K562 (cell line): ENCODE data around the gene SLX9. TPM values are rescaled to one million over a fixed set of nuclear protein-coding genes. Genes with fewer than 3 reads are reported as not detected.

Experiments
- ADNP ChIP-seq: fragments of 200-800 bp; sonication (Bioruptor generic); IDR thresholded peaks from 2 replicates; pipeline ENCODE4 v1.6.1; 2016; ENCODE audit warnings: missing genetic modification characterization, missing compliant biosample characterization
- BRCA1 ChIP-seq, 2 experiments: fragments of 450-650 bp in 1 of 2; sonication (generic) in 1 of 2; formaldehyde crosslinking in 1 of 2; IDR thresholded peaks; 2 replicates each; pipeline versions ENCODE4 v1.5.0 to v1.6.1; 2017 to 2020; ENCODE audit warnings: mild to moderate bottlenecking in 1 of 2, missing genetic modification reagents in 1 of 2
- KLF6 ChIP-seq: fragments of 250-450 bp; sonication (Bioruptor Pico); IDR thresholded peaks from 2 replicates; pipeline ENCODE4 v1.4.0; 2020; ENCODE audit warnings: mild to moderate bottlenecking, moderate library complexity, borderline replicate concordance
- SOX6 ChIP-seq: fragments of 450-650 bp; IDR thresholded peaks from 2 replicates; pipeline ENCODE4 v1.6.1; 2014; ENCODE audit warnings: mild to moderate bottlenecking
- SPI1 ChIP-seq: IDR thresholded peaks from 2 replicates; pipeline ENCODE4 v1.6.1; 2011; ENCODE audit warnings: low read depth, low read length, control low read depth, borderline replicate concordance
- U2AF1 ChIP-seq: fragments of 200-400 bp; formaldehyde crosslinking; optimal IDR thresholded peaks from 2 replicates; pipeline ENCODE3; 2017; ENCODE audit warnings: mild to moderate bottlenecking, low read depth, low read length, moderate library complexity
- ZFP36 ChIP-seq: fragments of 150-350 bp; IDR thresholded peaks from 2 replicates; pipeline ENCODE4 v1.6.1; 2018; ENCODE audit warnings: low read length, low read depth; ENCODE audit not compliant: partially characterized antibody
- ZNF384 ChIP-seq: IDR thresholded peaks from 2 replicates; pipeline ENCODE4 v1.6.1; 2012; ENCODE audit warnings: low read depth, low read length, improper control_type of control experiment
- ZNF584 ChIP-seq: fragments of 200-800 bp; sonication (Bioruptor generic); IDR thresholded peaks from 2 replicates; pipeline ENCODE4 v1.6.1; 2016; ENCODE audit warnings: low read depth, mild to moderate bottlenecking, missing genetic modification characterization, missing compliant biosample characterization
- polyA plus RNA-seq, 8 experiments: library from polyadenylated mRNA; depleted of rRNA in 4 of 8; stranded (reverse) in 5 of 8; unstranded in 3 of 8; fragments of >200 nt; fragmentation: Nextera tagmentation in 2 of 8; fragmentation: Illumina TruSeq in 1 of 8; extraction: Ambion mirVana in 2 of 8; extraction: Trizol in 1 of 8; gene quantifications; 2 replicates each; pipeline versions ENCODE4 v1.2.1 to v1.2.3, GENCODE V29; 2011 to 2014; ENCODE audit warnings: inconsistent platforms in 1 of 8, missing spikeins in 1 of 8
- total RNA-seq, 7 experiments: library from RNA; depleted of rRNA in 6 of 7; stranded (reverse); fragments of >200 nt in 6 of 7; fragmentation: Illumina TruSeq in 2 of 7; extraction: Trizol in 2 of 7; gene quantifications; 2 replicates each; pipeline versions ENCODE4 v1.2.1 to v1.2.3, GENCODE V29; 2011 to 2021; ENCODE audit warnings: low replicate concordance in 1 of 7
- TF ChIP-seq, protein P1 (sequence below), 3 experiments: fragments of 200-800 bp in 1 of 3; fragments of 250-450 bp in 1 of 3; fragments of 450-650 bp in 1 of 3; sonication (Bioruptor Pico) in 1 of 3; sonication (Bioruptor generic) in 1 of 3; formaldehyde crosslinking in 1 of 3; IDR thresholded peaks; 2 replicates each; pipeline versions ENCODE4 v1.6.1 to v1.8.0; 2016 to 2022; ENCODE audit warnings: mild to moderate bottlenecking in 2 of 3, missing genetic modification characterization in 2 of 3, missing compliant biosample characterization in 1 of 3, moderate library complexity in 1 of 3
- TF ChIP-seq, protein P2 (sequence below): sonication (generic); formaldehyde crosslinking; IDR thresholded peaks from 2 replicates; pipeline ENCODE4 v1.8.0; 2023; ENCODE audit warnings: mild to moderate bottlenecking, missing genetic modification reagents
- TF ChIP-seq, protein P3 (sequence below): fragments of 200-800 bp; sonication (Bioruptor generic); IDR thresholded peaks from 2 replicates; pipeline ENCODE4 v1.6.1; 2017; ENCODE audit warnings: missing genetic modification characterization, missing compliant biosample characterization
- TF ChIP-seq, protein P4 (sequence below): fragments of 450-650 bp; IDR thresholded peaks from one replicate; pipeline ENCODE4 v1.6.1; 2018; ENCODE audit warnings: mild to moderate bottlenecking, moderate library complexity; ENCODE audit not compliant: partially characterized antibody

Gene SLX9
- total and polyA plus RNA-seq, 9 of the 15 experiments (the other 6 are each of a cell fraction or from before 2014, with no cell fraction given) = 1.2 to 75.5 (median 16.5) TPM

DNA sequence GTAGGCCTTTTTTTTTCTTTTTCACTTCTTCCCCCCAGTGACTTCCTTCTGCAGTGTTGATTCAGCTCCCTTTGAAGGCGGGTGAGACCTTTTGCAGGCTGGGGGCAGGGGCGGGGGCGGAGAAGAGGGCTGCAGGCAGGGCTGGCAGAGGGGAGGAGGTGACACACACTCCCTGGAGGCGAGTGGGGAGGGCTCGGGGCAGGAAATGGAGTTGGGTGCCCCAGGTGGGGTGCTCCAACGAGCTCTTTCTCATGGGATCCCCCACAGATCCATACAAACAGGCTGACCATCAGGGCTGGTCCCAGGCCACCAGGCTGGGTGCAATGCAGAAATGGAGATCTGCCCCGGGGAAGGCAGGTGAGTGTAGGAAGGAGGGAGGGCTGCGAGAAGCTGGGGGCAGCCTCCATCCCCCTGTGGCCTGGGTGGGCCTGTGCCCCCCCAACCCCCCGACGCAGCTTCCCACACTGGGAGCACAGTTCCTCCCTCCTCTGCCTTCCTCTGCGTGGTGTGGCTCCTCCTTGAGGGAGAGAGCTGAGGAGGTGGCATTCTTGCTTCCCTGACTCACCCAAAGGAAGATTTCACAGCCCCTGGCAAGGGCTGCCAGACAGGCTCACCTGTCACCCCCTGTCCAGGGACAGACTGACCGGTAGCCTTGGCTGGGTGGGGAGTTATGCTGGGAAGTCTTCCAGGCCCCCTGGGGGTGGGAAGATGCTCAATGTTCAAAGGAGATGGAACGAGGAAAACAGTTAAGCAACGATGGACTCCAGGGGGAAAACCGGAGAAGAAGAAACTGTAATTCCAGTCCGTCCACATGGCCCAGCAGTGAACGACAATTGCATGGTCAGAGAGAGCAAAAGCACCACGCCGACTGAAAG, 12.0 kb upstream of the SLX9 start (continued):
- TF ChIP-seq, protein P1, sequence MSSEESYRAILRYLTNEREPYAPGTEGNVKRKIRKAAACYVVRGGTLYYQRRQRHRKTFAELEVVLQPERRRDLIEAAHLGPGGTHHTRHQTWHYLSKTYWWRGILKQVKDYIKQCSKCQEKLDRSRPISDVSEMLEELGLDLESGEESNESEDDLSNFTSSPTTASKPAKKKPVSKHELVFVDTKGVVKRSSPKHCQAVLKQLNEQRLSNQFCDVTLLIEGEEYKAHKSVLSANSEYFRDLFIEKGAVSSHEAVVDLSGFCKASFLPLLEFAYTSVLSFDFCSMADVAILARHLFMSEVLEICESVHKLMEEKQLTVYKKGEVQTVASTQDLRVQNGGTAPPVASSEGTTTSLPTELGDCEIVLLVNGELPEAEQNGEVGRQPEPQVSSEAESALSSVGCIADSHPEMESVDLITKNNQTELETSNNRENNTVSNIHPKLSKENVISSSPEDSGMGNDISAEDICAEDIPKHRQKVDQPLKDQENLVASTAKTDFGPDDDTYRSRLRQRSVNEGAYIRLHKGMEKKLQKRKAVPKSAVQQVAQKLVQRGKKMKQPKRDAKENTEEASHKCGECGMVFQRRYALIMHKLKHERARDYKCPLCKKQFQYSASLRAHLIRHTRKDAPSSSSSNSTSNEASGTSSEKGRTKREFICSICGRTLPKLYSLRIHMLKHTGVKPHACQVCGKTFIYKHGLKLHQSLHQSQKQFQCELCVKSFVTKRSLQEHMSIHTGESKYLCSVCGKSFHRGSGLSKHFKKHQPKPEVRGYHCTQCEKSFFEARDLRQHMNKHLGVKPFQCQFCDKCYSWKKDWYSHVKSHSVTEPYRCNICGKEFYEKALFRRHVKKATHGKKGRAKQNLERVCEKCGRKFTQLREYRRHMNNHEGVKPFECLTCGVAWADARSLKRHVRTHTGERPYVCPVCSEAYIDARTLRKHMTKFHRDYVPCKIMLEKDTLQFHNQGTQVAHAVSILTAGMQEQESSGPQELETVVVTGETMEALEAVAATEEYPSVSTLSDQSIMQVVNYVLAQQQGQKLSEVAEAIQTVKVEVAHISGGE (CRISPR knock-in tag; IDR thresholded peaks at IDR 0.05) = no peak
- TF ChIP-seq ZNF384 (peak; percentile 80), ADNP (tag) (no peak), BRCA1 (IDR thresholded peaks at IDR 0.05) (no peak), BRCA1 (CRISPR knock-in tag; IDR thresholded peaks at IDR 0.05) (0 out of 2 replicates have a peak, but pooled peaks have one; percentile 45), SOX6 (no peak), KLF6 (CRISPR knock-in tag) (no peak), SPI1 (0 out of 2 replicates have a peak, but pooled peaks have one; percentile 32), ZNF584 (no peak), U2AF1 (no peak), ZFP36 (no peak)
- TF ChIP-seq, protein P2, sequence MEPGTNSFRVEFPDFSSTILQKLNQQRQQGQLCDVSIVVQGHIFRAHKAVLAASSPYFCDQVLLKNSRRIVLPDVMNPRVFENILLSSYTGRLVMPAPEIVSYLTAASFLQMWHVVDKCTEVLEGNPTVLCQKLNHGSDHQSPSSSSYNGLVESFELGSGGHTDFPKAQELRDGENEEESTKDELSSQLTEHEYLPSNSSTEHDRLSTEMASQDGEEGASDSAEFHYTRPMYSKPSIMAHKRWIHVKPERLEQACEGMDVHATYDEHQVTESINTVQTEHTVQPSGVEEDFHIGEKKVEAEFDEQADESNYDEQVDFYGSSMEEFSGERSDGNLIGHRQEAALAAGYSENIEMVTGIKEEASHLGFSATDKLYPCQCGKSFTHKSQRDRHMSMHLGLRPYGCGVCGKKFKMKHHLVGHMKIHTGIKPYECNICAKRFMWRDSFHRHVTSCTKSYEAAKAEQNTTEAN (CRISPR knock-in tag) = no peak
- TF ChIP-seq, protein P3, sequence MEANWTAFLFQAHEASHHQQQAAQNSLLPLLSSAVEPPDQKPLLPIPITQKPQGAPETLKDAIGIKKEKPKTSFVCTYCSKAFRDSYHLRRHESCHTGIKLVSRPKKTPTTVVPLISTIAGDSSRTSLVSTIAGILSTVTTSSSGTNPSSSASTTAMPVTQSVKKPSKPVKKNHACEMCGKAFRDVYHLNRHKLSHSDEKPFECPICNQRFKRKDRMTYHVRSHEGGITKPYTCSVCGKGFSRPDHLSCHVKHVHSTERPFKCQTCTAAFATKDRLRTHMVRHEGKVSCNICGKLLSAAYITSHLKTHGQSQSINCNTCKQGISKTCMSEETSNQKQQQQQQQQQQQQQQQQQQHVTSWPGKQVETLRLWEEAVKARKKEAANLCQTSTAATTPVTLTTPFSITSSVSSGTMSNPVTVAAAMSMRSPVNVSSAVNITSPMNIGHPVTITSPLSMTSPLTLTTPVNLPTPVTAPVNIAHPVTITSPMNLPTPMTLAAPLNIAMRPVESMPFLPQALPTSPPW (CRISPR knock-in tag) = peak; percentile 49; the same call in 1 of the 2 replicates
- TF ChIP-seq, protein P4, sequence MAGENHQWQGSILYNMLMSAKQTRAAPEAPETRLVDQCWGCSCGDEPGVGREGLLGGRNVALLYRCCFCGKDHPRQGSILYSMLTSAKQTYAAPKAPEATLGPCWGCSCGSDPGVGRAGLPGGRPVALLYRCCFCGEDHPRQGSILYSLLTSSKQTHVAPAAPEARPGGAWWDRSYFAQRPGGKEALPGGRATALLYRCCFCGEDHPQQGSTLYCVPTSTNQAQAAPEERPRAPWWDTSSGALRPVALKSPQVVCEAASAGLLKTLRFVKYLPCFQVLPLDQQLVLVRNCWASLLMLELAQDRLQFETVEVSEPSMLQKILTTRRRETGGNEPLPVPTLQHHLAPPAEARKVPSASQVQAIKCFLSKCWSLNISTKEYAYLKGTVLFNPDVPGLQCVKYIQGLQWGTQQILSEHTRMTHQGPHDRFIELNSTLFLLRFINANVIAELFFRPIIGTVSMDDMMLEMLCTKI = no peak
